GM23338 (cell line): ENCODE measurements around the gene PNRC2. TPM values are rescaled to one million over a fixed set of nuclear protein-coding genes. Genes with fewer than 3 reads are reported as not detected.

Experiments used
- ATAC-seq: fragments of 200-7000 bp; cut with Tn5 transposase; 3 replicates; pipeline ENCODE4 v1.9.1; 2020
- DNase-seq: peaks from one replicate; pipeline ENCODE4 v3.0.0-alpha.2; 2015; ENCODE audit warnings: low spot score
- H2AFZ ChIP-seq: fragments of 200-600 bp; sonication (generic); 2 replicates; pipeline ENCODE4 v1.8.0; 2016; ENCODE audit warnings: antibody characterized with exemption, mild to moderate bottlenecking, moderate library complexity
- H3F3A ChIP-seq: fragments of 200-600 bp; sonication (generic); replicated peaks from 2 replicates; pipeline ENCODE4 v1.8.0; 2017; ENCODE audit warnings: antibody characterized with exemption, mixed run types, low read depth
- H3K27ac ChIP-seq: fragments of 200-600 bp; sonication (generic); 2 replicates; pipeline ENCODE4 v1.6.1; 2016; ENCODE audit warnings: low read depth
- H3K27me3 ChIP-seq: fragments of 200-600 bp; sonication (generic); 2 replicates; pipeline ENCODE4 v1.8.0; 2016; ENCODE audit warnings: mild to moderate bottlenecking, mixed run types, moderate library complexity; ENCODE audit not compliant: insufficient read depth
- H3K36me3 ChIP-seq: fragments of 200-600 bp; sonication (generic); 2 replicates; pipeline ENCODE4 v1.8.0; 2016; ENCODE audit warnings: mild to moderate bottlenecking; ENCODE audit not compliant: insufficient read depth
- H3K4me1 ChIP-seq: fragments of 200-600 bp; sonication (generic); 2 replicates; pipeline ENCODE4 v1.8.0; 2016; ENCODE audit warnings: mild to moderate bottlenecking, moderate library complexity; ENCODE audit not compliant: insufficient read depth
- H3K4me2 ChIP-seq: fragments of 200-600 bp; sonication (generic); 2 replicates; pipeline ENCODE4 v1.7.1; 2017; ENCODE audit warnings: mixed run types
- H3K4me3 ChIP-seq: fragments of 200-600 bp; sonication (generic); 2 replicates; pipeline ENCODE4 v1.6.1; 2016; ENCODE audit warnings: mixed run types
- H3K79me2 ChIP-seq: fragments of 200-600 bp; sonication (generic); replicated peaks from 2 replicates; pipeline ENCODE4 v1.8.0; 2017; ENCODE audit warnings: mild to moderate bottlenecking; ENCODE audit not compliant: insufficient read depth
- H3K9me2 ChIP-seq: fragments of 200-600 bp; sonication (generic); 2 replicates; pipeline ENCODE4 v1.8.0; 2017; ENCODE audit not compliant: insufficient read depth
- H4K20me1 ChIP-seq: fragments of 200-600 bp; sonication (generic); replicated peaks from 2 replicates; pipeline ENCODE4 v1.8.0; 2017; ENCODE audit warnings: mild to moderate bottlenecking; ENCODE audit not compliant: insufficient read depth
- H3K27ac Mint-ChIP-seq: 2 replicates; pipeline ENCODE4 v1.8.0; 2020; ENCODE audit warnings: inconsistent platforms, mild to moderate bottlenecking, moderate library complexity, mixed read lengths
- H3K27me3 Mint-ChIP-seq: 3 replicates; pipeline ENCODE4 v1.8.0; 2022; ENCODE audit warnings: low read depth, mild to moderate bottlenecking, moderate library complexity, mixed read lengths, inconsistent platforms; ENCODE audit not compliant: insufficient read depth, poor library complexity
- H3K36me3 Mint-ChIP-seq: 3 replicates; pipeline ENCODE4 v1.8.0; 2021; ENCODE audit warnings: low read depth, mild to moderate bottlenecking, inconsistent platforms, moderate library complexity, mixed read lengths
- H3K4me1 Mint-ChIP-seq: 3 replicates; pipeline ENCODE4 v1.8.0; 2020; ENCODE audit warnings: mild to moderate bottlenecking, inconsistent platforms, mixed read lengths
- H3K4me3 Mint-ChIP-seq: 3 replicates; pipeline ENCODE4 v1.8.0; 2021; ENCODE audit warnings: moderate library complexity, mild to moderate bottlenecking, inconsistent platforms, mixed read lengths
- H3K9me3 Mint-ChIP-seq: 3 replicates; pipeline ENCODE4 v1.8.0; 2020; ENCODE audit warnings: moderate library complexity, mild to moderate bottlenecking, inconsistent platforms, mixed read lengths
- EZH2 ChIP-seq: fragments of 200-600 bp; sonication (generic); IDR thresholded peaks from one replicate; pipeline ENCODE4 v1.8.0; 2017; ENCODE audit warnings: antibody characterized with exemption, mild to moderate bottlenecking, low read depth; ENCODE audit not compliant: unreplicated experiment
- NANOG ChIP-seq: IDR thresholded peaks from 2 replicates; pipeline ENCODE4 v1.6.1; 2016; ENCODE audit warnings: antibody characterized with exemption, borderline replicate concordance
- POLR2AphosphoS5 ChIP-seq: IDR thresholded peaks from 2 replicates; pipeline ENCODE4 v1.6.1; 2016; ENCODE audit warnings: antibody characterized with exemption, low read depth
- ZNF114 ChIP-seq: fragments of 250-450 bp; sonication (Bioruptor Pico); IDR thresholded peaks from 2 replicates; pipeline ENCODE4 v1.5.0; 2020; ENCODE audit warnings: mild to moderate bottlenecking, moderate library complexity
- ZNF331 ChIP-seq: fragments of 250-450 bp; sonication (Bioruptor Pico); IDR thresholded peaks from 2 replicates; pipeline ENCODE4 v1.5.0; 2020; ENCODE audit warnings: low read depth, mild to moderate bottlenecking, moderate library complexity
- polyA plus RNA-seq: library from polyadenylated mRNA; unstranded; fragments of >200 nt; fragmentation: Nextera tagmentation; extraction: Ambion mirVana; gene quantifications from 2 replicates; pipeline ENCODE4 v1.2.1, GENCODE V29; 2016
- total RNA-seq: library from RNA; depleted of rRNA; stranded (reverse); fragments of >200 nt; shearing (Covaris generic); gene quantifications from 2 replicates; pipeline ENCODE4 v1.2.3, GENCODE V29; 2014
- TF ChIP-seq, protein P1 (sequence below): IDR thresholded peaks from 2 replicates; pipeline ENCODE4 v1.6.1; 2016; ENCODE audit warnings: antibody characterized with exemption
- TF ChIP-seq, protein P2 (sequence below): fragments of 250-450 bp; sonication (Bioruptor Pico); IDR thresholded peaks from 2 replicates; pipeline ENCODE4 v1.5.0; 2020; ENCODE audit warnings: mild to moderate bottlenecking, moderate library complexity

The PNRC2 gene
- total and polyA plus RNA-seq, 2 experiments from 2014 or later = 157 to 237 TPM

DNA sequence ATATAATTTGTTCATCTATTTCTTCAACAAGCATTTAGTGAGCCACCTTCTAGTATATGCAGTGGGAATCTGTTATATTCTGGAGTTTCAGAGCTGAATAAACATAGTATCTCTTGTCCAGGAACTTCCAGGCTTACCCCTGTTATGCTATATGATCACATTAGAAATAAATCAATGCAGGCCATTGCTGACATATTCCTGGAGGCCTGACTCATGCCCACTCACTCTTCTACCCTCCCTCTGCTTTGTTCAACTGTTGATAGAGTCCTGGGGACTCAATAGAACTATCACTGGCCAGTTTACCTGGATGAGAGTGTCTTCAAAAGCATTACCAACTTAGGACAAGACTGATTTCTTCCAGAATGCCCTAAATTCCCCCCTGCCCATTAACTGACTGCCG is 49.8 kb downstream of the PNRC2 start (continued):
- TF ChIP-seq, protein P1, sequence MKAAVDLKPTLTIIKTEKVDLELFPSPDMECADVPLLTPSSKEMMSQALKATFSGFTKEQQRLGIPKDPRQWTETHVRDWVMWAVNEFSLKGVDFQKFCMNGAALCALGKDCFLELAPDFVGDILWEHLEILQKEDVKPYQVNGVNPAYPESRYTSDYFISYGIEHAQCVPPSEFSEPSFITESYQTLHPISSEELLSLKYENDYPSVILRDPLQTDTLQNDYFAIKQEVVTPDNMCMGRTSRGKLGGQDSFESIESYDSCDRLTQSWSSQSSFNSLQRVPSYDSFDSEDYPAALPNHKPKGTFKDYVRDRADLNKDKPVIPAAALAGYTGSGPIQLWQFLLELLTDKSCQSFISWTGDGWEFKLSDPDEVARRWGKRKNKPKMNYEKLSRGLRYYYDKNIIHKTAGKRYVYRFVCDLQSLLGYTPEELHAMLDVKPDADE = no peak
- TF ChIP-seq EZH2 = no peak
- TF ChIP-seq ZNF331 (CRISPR knock-in tag) = no peak
- TF ChIP-seq, protein P2, sequence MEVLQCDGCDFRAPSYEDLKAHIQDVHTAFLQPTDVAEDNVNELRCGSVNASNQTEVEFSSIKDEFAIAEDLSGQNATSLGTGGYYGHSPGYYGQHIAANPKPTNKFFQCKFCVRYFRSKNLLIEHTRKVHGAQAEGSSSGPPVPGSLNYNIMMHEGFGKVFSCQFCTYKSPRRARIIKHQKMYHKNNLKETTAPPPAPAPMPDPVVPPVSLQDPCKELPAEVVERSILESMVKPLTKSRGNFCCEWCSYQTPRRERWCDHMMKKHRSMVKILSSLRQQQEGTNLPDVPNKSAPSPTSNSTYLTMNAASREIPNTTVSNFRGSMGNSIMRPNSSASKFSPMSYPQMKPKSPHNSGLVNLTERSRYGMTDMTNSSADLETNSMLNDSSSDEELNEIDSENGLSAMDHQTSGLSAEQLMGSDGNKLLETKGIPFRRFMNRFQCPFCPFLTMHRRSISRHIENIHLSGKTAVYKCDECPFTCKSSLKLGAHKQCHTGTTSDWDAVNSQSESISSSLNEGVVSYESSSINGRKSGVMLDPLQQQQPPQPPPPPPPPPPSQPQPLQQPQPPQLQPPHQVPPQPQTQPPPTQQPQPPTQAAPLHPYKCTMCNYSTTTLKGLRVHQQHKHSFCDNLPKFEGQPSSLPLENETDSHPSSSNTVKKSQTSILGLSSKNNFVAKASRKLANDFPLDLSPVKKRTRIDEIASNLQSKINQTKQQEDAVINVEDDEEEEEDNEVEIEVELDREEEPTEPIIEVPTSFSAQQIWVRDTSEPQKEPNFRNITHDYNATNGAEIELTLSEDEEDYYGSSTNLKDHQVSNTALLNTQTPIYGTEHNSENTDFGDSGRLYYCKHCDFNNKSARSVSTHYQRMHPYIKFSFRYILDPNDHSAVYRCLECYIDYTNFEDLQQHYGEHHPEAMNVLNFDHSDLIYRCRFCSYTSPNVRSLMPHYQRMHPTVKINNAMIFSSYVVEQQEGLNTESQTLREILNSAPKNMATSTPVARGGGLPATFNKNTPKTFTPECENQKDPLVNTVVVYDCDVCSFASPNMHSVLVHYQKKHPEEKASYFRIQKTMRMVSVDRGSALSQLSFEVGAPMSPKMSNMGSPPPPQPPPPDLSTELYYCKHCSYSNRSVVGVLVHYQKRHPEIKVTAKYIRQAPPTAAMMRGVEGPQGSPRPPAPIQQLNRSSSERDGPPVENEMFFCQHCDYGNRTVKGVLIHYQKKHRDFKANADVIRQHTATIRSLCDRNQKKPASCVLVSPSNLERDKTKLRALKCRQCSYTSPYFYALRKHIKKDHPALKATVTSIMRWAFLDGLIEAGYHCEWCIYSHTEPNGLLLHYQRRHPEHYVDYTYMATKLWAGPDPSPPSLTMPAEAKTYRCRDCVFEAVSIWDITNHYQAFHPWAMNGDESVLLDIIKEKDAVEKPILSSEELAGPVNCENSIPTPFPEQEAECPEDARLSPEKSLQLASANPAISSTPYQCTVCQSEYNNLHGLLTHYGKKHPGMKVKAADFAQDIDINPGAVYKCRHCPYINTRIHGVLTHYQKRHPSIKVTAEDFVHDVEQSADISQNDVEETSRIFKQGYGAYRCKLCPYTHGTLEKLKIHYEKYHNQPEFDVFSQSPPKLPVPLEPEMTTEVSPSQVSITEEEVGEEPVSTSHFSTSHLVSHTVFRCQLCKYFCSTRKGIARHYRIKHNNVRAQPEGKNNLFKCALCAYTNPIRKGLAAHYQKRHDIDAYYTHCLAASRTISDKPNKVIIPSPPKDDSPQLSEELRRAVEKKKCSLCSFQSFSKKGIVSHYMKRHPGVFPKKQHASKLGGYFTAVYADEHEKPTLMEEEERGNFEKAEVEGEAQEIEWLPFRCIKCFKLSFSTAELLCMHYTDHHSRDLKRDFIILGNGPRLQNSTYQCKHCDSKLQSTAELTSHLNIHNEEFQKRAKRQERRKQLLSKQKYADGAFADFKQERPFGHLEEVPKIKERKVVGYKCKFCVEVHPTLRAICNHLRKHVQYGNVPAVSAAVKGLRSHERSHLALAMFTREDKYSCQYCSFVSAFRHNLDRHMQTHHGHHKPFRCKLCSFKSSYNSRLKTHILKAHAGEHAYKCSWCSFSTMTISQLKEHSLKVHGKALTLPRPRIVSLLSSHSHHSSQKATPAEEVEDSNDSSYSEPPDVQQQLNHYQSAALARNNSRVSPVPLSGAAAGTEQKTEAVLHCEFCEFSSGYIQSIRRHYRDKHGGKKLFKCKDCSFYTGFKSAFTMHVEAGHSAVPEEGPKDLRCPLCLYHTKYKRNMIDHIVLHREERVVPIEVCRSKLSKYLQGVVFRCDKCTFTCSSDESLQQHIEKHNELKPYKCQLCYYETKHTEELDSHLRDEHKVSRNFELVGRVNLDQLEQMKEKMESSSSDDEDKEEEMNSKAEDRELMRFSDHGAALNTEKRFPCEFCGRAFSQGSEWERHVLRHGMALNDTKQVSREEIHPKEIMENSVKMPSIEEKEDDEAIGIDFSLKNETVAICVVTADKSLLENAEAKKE (CRISPR knock-in tag) = no peak
- TF ChIP-seq POLR2AphosphoS5 = no peak
- TF ChIP-seq NANOG = no peak

DNA sequence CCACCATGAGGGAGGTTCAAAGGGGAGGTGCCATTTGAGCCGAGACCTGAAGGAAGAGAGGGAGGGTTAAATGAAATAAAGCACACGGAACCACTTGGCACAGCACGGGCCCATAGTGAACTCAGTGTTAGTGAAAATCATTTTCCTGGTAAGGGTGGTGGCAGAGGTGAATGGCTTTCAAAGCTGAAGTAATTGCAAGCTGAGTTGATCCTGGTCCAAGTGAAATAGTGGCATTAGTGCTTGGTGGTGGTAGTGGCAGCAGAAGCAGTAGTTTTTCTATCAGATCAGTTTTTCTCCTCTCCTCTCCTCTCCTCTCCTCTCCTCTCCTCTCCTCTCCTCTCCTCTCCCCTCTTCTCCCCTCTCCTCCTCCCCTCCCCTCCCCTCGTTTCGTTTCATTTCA is 51.0 kb downstream of the PNRC2 start:
- Histone ChIP-seq H3K79me2 (no peaks in the 10 kb centered on the region), H4K20me1 (no peaks in the 10 kb centered on the region), H3F3A (no peaks in the 10 kb centered on the region), H3K9me2 (no peaks in the 10 kb centered on the region), H3K4me3 (no peak overlapping the region), H3K27ac (no peak overlapping the region), H2AFZ (no peak overlapping the region), H3K36me3 (no peaks in the 10 kb centered on the region), H3K27me3 (no peaks in the 10 kb centered on the region), H3K4me1 (no peaks in the 10 kb centered on the region), H3K4me2 (no peak overlapping the region)
- peaks cover 5% of the 10 kb centered on the region; the same call in 2 of the 3 replicates for H3K4me1 Mint-ChIP-seq
- no peaks in the 10 kb centered on the region for H3K9me3 Mint-ChIP-seq
- no peak overlapping the region for H3K27ac Mint-ChIP-seq
- H3K4me3 Mint-ChIP-seq = no peak overlapping the region
- no peaks in the 10 kb centered on the region for H3K27me3 Mint-ChIP-seq
- DNase-seq (no peak), ATAC-seq (no peak)
- TF ChIP-seq ZNF114 (CRISPR knock-in tag) = no peak
- TF ChIP-seq, protein P1 = no peak
- TF ChIP-seq, protein P2 (CRISPR knock-in tag) = no peak
- H3K36me3 Mint-ChIP-seq = no peaks in the 10 kb centered on the region
